Aorta (tissue), 5 donors: ENCODE data around the gene YOD1. TPM values are rescaled to one million over a fixed set of nuclear protein-coding genes. Genes with fewer than 3 reads are reported as not detected.

ENCODE experiments used
- ATAC-seq: fragments of 200-7000 bp; cut with Tn5 transposase; one replicate; pipeline ENCODE4 v1.9.1; 2022; ENCODE audit warnings: moderate library complexity; ENCODE audit not compliant: low FRiP score
- DNase-seq, 2 donors: peaks; one replicate each; pipeline ENCODE4 v3.0.0-alpha.2; 2020
- H3K27ac ChIP-seq, 2 donors: one replicate each; pipeline ENCODE4 v1.5.1; 2013; ENCODE audit warnings: low read length in 2 of 2, mild to moderate bottlenecking in 2 of 2, moderate library complexity in 2 of 2, control low read depth in 1 of 2, inconsistent platforms in 1 of 2, low read depth in 1 of 2
- H3K27me3 ChIP-seq, 2 donors: one replicate each; pipeline ENCODE4 v1.6.1; 2013; ENCODE audit warnings: control low read depth in 1 of 2, low read length in 1 of 2, mild to moderate bottlenecking in 1 of 2, moderate library complexity in 1 of 2; ENCODE audit not compliant: insufficient read depth in 2 of 2, control insufficient read depth in 1 of 2
- H3K36me3 ChIP-seq, 2 donors: one replicate each; pipeline ENCODE4 v1.6.1; 2013; ENCODE audit warnings: control low read depth in 1 of 2, low read length in 1 of 2, mild to moderate bottlenecking in 1 of 2; ENCODE audit not compliant: insufficient read depth in 2 of 2, control insufficient read depth in 1 of 2
- H3K4me1 ChIP-seq, 2 donors: one replicate each; pipeline ENCODE4 v1.6.1; 2013; ENCODE audit warnings: low read length in 2 of 2, control low read depth in 1 of 2, mild to moderate bottlenecking in 1 of 2, moderate library complexity in 1 of 2; ENCODE audit not compliant: insufficient read depth in 2 of 2, control insufficient read depth in 1 of 2
- H3K4me3 ChIP-seq, 2 donors: one replicate each; pipeline ENCODE4 v1.5.1; 2013; ENCODE audit warnings: low read length in 2 of 2, control low read depth in 1 of 2, mild to moderate bottlenecking in 1 of 2
- H3K9me3 ChIP-seq: one replicate; pipeline ENCODE4 v1.6.1; 2013; ENCODE audit warnings: mild to moderate bottlenecking, low read length; ENCODE audit not compliant: control insufficient read depth
- WGBS, 2 donors: extraction: QIAGEN DNeasy Blood & Tissue Kit; methylation state at CpG; one replicate each; pipeline ENCODE4 v1.1.7; 2013; 5-methylcytosine and 5-hydroxymethylcytosine counted together
- intact Hi-C, 2 donors: fragments of 100-400 bp; cut with DNase I; formaldehyde crosslinking; loops; one replicate each; pipeline versions ENCODE4 v1.14.2 to v1.15.0; 2022
- long read RNA-seq, 2 donors: library from polyadenylated mRNA; unstranded; transcript quantifications; one replicate each; pipeline ENCODE4 v2.0.0, GENCODE V29; 2020 to 2021
- polyA plus RNA-seq, 2 donors: library from polyadenylated mRNA; stranded (reverse); fragments of 200-250 nt; gene quantifications; one replicate each; pipeline ENCODE4 v1.2.3, GENCODE V29; 2013
- total RNA-seq, 2 donors: library from RNA; stranded (reverse); fragmentation: NEBNext Ultra II Directional; extraction: Animal tissue kit (Norgen Biotek cat#: 25700); gene quantifications; one replicate each; pipeline ENCODE4 v1.2.1, GENCODE V29; 2021
- donor health status: healthy with polysubstance abuse.
- donor health status: Bipolar disorder and iron deficiency.
- donor health status: DM: no; HTN: no; CAD: no.
- donor health status: DM: no; HTN: no; CAD: no.
- donor health status: DM: yes; HTN: yes; CAD: no.

The YOD1 gene
- 1 to 10 TPM; 5.5 to 6.6 TPM for total RNA-seq
- polyA plus RNA-seq = 1 to 10 TPM in 1 of 2 donors, under 1 TPM in 1; 0.75 to 2.7 TPM
- long read RNA-seq, donor 1 = 0 reads
- long read RNA-seq, donor 2, full-length matches to known transcripts = 1 of 2 reads
- long read RNA-seq, donor 2, partial matches to known transcripts = 0 of 2 reads
- long read RNA-seq, donor 2, other reads (novel, unspliced or antisense) = 1 of 2 reads

DNA sequence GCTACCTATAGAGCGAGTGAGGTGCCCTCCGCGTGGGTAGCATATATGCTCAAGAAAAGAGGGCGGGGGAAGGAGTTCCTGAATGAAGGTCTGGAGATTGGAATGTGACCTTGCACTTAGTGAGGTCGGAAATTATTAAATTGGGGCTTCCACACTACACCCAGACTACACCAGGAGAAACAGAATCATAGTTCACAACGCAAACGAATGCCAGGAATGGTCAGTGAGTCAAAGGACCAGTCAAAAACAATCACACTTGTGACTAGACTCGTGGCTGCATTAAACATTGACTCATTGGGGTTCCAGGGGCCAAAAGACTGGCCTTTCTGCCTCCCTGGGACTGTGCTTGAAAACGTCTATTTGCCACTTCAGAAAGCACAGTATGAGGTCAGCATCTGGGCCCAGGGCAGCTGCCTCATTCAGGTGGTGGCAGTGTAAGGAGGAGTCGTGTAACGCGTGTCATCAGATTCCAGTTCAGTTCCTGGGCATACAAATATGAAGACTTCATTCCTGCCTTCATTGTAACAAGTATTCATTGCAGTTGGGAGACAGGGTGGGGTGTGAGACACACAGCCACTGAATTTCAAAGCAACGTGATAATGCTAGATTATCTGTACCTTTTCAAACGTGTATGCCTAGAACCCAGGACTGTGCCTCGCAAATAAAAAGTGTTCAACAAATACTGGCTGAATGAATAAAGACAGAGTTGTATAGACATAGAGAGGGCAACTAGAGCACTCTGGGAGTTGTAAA is at the start of gene YOD1:
Gene YOD1, minus strand, starts transcription at position 18 of the 753 bp plus-strand sequence. CDS start 178 bp downstream, outside the sequence.
- WGBS, 2 donors = 45 to 50% methylated on average over 15 of the region's 15 CpGs
- peak within 1 kb of the TSS; percentile 4 to 58 for H3K27ac ChIP-seq
- H3K4me1 ChIP-seq = peaks cover 0 to 3% of the 10 kb centered on the region in 2 donors
- no peaks in the 10 kb centered on the region for H3K27me3 ChIP-seq
- ATAC-seq (no peak), DNase-seq (no peak)
- no peaks in the 10 kb centered on the region for H3K9me3 ChIP-seq
- intact Hi-C loops = no loop called here
- H3K36me3 ChIP-seq = peaks cover 4% of the 10 kb centered on the region in 2 donors
- peak within 1 kb of the TSS; percentile 67 to 84 for H3K4me3 ChIP-seq

GRCh38 chr1:207097871-207098324 is 46.9 kb upstream of the YOD1 start:
- Histone ChIP-seq H3K27me3 (no peaks in the 10 kb centered on the region), H3K4me3 (no peak overlapping the region), H3K36me3 (no peaks in the 10 kb centered on the region), H3K27ac (no peak overlapping the region), H3K4me1 (no peaks in the 10 kb centered on the region), H3K9me3 (no peaks in the 10 kb centered on the region)
- intact Hi-C loops = no loop called here
- ATAC-seq (no peak), DNase-seq (no peak)
- 94 to 98% methylated on average over 3 of the region's 3 CpGs for WGBS, 2 donors

DNA sequence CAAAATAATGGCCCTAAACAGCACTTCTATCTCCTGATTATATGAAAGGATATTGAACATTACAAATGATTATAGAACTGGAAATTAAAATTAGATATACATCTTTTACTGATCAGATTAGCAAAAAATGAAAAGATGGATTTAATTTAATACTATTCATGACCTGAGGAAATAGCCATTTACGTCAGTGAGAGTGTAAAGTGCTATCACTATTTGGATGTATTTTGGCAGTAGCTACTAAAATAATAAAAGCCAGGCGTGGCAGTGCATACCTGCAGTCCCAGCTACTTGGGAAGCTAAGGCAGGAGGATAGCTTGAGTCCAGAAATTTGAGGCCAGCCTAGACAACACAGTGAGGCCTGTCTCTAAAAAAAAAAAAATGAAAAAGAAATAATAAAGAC is 42.9 kb upstream of the YOD1 start:
- 69 to 75% methylated on average over 2 of the region's 2 CpGs for WGBS, 2 donors
- Histone ChIP-seq H3K4me3 (no peak overlapping the region), H3K4me1 (peaks cover 0 to 1% of the 10 kb centered on the region in 2 donors), H3K36me3 (no peaks in the 10 kb centered on the region), H3K27ac (no peak overlapping the region), H3K27me3 (no peaks in the 10 kb centered on the region), H3K9me3 (no peaks in the 10 kb centered on the region)
- DNase-seq (no peak), ATAC-seq (no peak)
- intact Hi-C loops = no loop called here

GRCh38 chr1:207091200-207091908 is 40.3 kb upstream of the YOD1 start:
- Histone ChIP-seq H3K4me1 (peaks cover 0 to 1% of the 10 kb centered on the region in 2 donors), H3K9me3 (no peaks in the 10 kb centered on the region), H3K36me3 (no peaks in the 10 kb centered on the region), H3K27me3 (no peaks in the 10 kb centered on the region), H3K27ac (no peak overlapping the region), H3K4me3 (no peak overlapping the region)
- no peak for ATAC-seq
- intact Hi-C loops = no loop called here
- no peak for DNase-seq
- 48 to 63% methylated on average over 4 of the region's 4 CpGs for WGBS, 2 donors

GRCh38 chr1:207089627-207090355 is 38.8 kb upstream of the YOD1 start:
- peaks cover 0 to 1% of the 10 kb centered on the region in 2 donors for H3K4me1 ChIP-seq
- DNase-seq = no peak
- intact Hi-C loops = no loop called here
- no peak overlapping the region for H3K4me3 ChIP-seq
- no peaks in the 10 kb centered on the region for H3K9me3 ChIP-seq
- no peaks in the 10 kb centered on the region for H3K36me3 ChIP-seq
- no peaks in the 10 kb centered on the region for H3K27me3 ChIP-seq
- H3K27ac ChIP-seq = no peak overlapping the region
- 97% methylated on average over 17 of the region's 17 CpGs for WGBS, 2 donors
- ATAC-seq = no peak

DNA sequence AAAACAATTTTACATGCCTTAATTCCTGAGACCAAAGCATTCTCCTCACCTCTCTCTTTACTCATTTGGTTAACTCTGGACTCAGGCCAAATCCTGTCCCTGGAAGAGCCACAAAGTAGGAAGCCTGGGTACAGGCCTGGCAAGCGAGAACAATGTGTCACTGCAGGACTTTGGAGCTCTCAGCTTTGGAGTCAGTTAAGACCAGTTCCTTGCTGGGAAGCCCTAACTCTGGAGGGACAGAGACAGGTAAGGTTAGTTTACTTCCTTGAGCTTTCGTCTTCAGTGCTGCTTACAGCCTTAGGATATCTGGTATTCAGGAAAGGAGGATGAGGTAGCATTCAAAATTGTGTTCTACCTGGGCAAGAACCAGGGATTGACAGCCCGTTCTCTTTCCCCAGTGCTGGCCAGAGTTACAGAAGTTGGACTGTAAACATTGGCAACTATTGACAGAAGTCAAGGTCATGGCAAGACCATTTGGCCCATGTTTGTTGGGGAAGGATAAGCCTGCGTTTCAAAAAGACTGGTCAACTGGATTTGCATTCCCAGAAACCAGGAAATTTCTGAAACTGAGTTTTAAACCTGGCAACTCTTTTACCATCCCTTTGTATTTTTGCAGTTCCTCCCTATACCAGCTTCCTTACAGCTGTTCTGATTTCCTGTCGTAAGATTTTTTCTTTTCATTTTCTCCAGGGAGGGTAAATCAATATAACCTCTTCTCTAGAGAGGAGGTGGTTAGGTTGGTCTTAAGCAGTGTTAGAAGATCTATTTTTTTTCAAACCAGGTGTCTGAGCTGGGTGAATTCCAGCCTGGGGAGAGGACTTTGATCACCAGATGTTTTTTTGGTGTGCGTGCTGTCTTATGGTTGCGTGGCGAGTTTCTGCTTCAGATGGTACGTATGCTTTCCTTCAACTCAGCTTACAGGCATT is 38.0 kb upstream of the YOD1 start, which contains the start of gene C4BPB:
Gene C4BPB, plus strand, starts transcription at position 160 of the 926 bp plus-strand sequence. Its CDS starts 672 bp downstream, at position 832.
- intact Hi-C loops = no loop called here
- Histone ChIP-seq H3K4me1 (peaks cover 0 to 1% of the 10 kb centered on the region in 2 donors), H3K4me3 (no peak within 1 kb of the TSS), H3K36me3 (no peaks in the 10 kb centered on the region), H3K27me3 (no peaks in the 10 kb centered on the region), H3K9me3 (no peaks in the 10 kb centered on the region), H3K27ac (no peak within 1 kb of the TSS)
- ATAC-seq = peak; percentile 52
- no peak for DNase-seq
- WGBS, 2 donors = 87 to 88% methylated on average over 9 of the region's 9 CpGs

GRCh38 chr1:207088161-207088560 is 37.2 kb upstream of the YOD1 start:
- ATAC-seq (no peak), DNase-seq (no peak)
- Histone ChIP-seq H3K36me3 (no peaks in the 10 kb centered on the region), H3K27me3 (no peaks in the 10 kb centered on the region), H3K27ac (no peak overlapping the region), H3K4me3 (no peak overlapping the region), H3K9me3 (no peaks in the 10 kb centered on the region), H3K4me1 (peaks cover 0 to 1% of the 10 kb centered on the region in 2 donors)
- 41 to 53% methylated on average over 2 of the region's 2 CpGs for WGBS, 2 donors
- intact Hi-C loops = no loop called here
